Smooth muscle cell of the brain vasculature (primary cell): ENCODE data around the gene SLC6A6.

Source experiments
- DNase-seq: peaks from one replicate; pipeline ENCODE4 v3.0.0-alpha.2; 2012; ENCODE audit warnings: low read depth, low spot score

Gene SLC6A6

DNA sequence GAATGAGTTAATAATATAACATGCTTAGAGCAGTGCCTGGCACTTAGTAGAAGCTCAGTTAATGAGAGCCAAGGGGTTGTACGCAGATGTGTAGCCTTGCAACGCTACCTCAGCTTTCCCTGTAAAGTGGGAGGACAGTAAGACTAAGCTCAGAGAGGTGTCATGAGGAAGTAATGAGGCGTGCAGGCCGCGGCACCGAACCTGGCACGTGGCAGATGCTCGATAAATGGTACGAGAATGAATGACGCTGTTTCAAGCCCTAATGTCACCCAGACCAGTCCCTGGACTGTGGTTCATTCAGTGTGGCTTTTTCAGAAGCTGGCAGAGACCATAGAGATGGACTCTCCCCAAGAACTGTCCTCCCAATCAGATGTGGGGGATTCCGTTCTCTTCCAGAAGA lies 116.5 kb downstream of the SLC6A6 start:
- no peak for DNase-seq

- DNase-seq: no peak
These were observed 117.0 kb downstream of the SLC6A6 start for GRCh38 chr3:14519406-14519805.

DNA sequence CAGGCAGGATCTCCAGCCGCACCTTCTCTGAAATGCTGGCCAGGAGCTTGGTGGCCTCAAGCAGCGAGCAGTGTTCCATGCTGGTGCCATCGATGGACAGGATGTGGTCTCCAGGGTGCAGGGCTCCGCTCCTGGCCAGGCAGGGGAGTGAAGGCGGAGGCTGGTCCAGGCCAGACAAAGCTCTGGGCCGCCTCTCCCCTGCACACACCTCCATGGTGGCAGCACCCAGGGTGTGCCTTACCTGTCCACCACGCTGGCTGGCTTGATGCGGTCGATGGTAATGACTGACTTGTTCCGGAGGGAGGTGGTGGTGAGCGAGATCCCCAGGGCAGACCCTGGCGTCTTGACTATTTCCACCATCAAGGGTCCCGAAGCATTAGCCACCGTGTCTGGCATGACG lies 117.7 kb downstream of the SLC6A6 start:
- DNase-seq: no peak

- DNase-seq: no peak
These were observed 118.6 kb downstream of the SLC6A6 start for GRCh38 chr3:14520967-14521366.

DNA sequence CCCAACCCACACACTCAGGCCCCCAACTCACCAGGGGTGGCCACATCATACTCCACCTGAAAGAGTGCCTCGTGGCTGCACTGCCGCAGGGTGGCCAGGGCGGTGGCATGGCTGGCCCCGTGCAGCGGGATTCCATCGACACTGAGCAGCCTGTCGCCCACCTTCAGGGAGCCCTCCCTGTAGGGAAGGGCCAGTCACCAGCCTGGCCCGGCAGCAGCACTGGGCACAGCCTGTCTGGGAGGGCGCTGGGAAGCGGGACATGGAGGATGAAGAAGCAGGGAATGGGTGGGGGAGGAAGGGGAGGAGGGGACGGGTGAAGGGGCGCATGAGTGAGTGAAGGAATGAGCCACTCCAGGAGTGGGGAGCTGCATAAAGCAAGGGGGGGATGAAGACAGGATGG lies 119.2 kb downstream of the SLC6A6 start:
- no peak for DNase-seq

DNA sequence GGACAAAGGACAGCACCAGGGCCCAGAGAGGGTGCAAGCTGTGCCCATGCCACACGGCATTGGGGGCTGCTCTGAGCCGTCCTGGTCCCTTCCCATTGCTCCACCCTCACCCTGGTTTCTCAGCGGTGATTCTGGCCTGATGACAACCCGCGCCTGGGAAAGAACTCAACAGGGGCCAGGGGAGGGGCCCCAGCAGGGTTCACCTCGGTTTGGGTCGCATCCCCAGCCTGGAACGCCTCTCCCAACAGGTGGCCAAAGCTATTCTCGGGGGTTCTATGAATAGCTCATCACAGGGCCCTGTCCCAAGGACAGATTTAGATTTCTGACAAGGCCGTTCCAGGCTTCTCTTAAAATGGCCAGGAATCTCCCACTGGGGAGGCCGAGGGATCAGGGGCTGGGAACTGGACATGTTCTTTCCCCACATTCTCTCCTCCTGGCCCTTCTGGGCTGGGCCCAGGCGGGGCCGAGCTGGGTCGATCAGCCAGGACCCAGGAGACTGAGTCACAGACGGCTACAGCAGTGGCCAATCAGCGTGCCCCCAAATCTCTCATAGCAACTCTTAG lies 119.8 kb downstream of the SLC6A6 start:
- DNase-seq: no peak

GRCh38 chr3:14522768-14523167 lies 120.4 kb downstream of the SLC6A6 start:
- DNase-seq: no peak

GRCh38 chr3:14523792-14524191 lies 121.4 kb downstream of the SLC6A6 start:
- DNase-seq: no peak

GRCh38 chr3:14524311-14524711 lies 121.9 kb downstream of the SLC6A6 start:
- DNase-seq: no peak

- DNase-seq: no peak
These were observed 122.7 kb downstream of the SLC6A6 start for GRCh38 chr3:14524920-14525660.

- no peak for DNase-seq
These were observed 123.6 kb downstream of the SLC6A6 start for GRCh38 chr3:14525685-14526631.

- DNase-seq: no peak
These were observed 125.7 kb downstream of the SLC6A6 start for GRCh38 chr3:14528081-14528480.

DNA sequence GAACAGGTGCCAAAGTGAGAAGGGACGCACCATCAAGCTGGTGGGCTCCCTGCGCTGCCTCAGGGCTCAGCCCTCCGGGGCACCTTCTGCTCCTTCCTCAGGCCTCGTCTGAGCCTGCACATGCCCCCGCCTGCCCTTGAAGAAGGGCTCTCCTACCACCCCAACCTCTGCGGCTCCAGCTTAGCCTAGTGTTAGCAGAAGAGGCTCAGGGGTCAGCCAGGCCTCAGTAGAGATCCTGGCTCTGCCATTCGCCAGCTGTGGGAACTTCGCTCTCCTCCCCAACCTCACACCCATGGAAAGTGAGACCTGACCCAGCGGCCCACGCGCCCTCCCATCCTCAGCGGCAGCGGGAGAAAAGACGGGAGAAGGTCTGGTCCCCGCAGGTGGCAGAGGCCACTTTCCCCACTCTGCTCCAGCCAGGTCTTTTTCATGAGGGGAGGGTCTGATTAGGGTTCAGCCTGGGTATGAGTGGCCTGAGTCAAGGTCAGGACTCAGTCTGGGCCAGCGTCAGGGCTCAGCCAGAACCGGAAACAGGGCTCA lies 129.5 kb downstream of the SLC6A6 start:
- no peak for DNase-seq

DNA sequence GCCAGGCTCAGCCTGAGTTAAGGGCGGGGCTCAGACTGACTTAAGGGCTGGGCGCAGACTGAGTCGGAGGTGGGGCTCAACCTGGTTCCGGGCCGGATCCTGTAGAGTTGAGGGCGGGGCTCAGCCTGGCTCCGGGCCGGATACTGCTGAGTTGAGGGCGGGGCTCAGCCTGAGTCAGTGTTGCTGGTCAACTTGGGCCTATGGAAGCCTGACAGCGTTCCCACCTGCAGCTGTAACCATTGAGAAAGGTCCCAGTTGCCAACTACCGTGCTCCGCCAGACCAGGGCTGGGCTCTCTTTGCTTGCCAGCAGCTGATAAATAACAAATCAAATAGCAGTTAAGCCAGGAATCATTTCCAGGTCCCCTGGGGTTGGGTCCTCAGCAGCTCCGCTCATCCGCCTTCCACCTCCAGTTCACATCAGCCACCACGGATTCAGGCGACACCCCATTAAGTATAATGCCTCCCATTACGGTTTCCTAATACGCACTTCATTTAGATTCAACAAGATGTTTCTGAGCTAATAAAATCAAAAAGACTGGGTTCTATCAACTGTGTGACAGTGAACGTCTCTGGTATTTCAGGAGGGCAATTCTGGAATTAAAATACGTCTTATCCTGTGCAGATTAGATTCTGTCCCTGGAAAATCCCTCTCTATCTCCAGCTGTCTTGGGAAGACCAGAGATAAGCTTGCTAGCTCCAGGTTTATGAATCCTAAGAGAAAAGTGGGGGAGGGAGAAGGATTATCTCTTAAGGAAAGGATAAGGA lies 130.5 kb downstream of the SLC6A6 start:
- no peak for DNase-seq

GRCh38 chr3:14533457-14533958 lies 131.1 kb downstream of the SLC6A6 start:
- DNase-seq: no peak

GRCh38 chr3:14534516-14535191 lies 132.2 kb downstream of the SLC6A6 start:
- no peak for DNase-seq

DNA sequence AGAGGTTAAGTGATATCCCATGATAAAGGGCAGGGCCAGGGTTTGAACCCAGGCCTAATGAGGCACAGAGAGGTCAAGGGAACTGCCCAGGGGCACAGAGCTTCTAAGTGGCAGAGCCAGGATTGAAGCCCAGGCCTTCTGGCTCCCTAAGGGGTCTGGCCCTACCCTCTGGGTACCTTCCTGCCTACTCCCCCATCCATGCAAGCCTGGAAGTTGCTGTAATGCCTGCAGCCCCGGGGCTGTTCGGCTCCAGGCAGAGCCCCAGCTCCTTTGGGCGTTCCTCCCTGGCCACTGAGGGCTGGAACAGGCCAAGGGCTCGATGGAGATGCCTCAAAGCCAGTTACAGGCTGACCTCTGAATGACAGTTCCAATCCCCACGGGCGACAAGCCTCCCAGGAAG lies 133.2 kb downstream of the SLC6A6 start:
- DNase-seq: no peak

- no peak for DNase-seq
These were observed 133.8 kb downstream of the SLC6A6 start for GRCh38 chr3:14536055-14536815.

DNA sequence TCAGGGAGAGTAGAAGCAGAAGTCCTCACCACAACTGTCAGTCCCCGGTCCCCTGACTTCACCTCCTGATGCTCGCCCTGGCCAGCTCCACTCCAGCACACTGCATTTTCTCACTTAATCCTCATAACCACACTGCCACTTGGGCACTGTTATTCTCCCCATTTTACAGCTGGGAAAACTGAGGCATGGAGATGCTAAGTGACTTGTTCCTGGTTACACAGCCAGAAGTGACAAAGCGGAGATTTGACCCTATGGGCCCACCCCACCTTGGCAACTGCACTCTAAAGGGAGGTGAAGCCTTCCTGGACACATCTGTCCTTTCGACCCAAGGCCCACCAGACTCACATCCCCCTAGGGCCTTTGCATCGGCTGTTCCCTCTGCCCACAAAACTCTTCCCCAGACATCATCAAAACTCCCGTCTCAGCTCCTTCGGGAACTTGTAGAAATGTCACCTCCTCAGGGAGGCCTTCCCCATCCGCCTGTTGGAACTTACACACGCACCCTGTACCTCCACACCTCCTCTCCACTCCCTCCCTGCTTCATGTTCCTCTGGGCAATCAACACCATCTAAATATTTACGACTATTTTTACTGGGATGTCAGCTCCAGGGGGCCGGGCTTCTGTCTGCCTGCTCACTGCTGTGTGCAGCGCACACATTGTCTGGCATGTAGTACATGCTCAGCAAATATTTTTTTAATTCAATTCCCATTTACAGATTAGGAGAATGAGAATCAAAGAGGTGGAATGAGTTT lies 134.6 kb downstream of the SLC6A6 start:
- DNase-seq: no peak
